ENCODE data around the gene P2RX6.
A peak's percentile ranks its signal among the peaks of the same experiment; 100 is the strongest.

P2RX6 gene

GRCh38 chr22:21012446-21013407 lies 2.2 kb upstream of the P2RX6 start:
- DNase-seq (ENCODE audit: low read depth) = no peak

GRCh38 chr22:21013657-21014201 lies 1.2 kb upstream of the P2RX6 start:
- no peak for DNase-seq (ENCODE audit: low read depth)

GRCh38 chr22:21014202-21014725 lies 701 bp upstream of the P2RX6 start:
- peak; percentile 80 for DNase-seq (ENCODE audit: low read depth)

- DNase-seq (ENCODE audit: low read depth) = no peak
Measured at GRCh38 chr22:21015466-21016006, 571 bp downstream of the P2RX6 start.

GRCh38 chr22:21016644-21017420 lies 1.9 kb downstream of the P2RX6 start:
- no peak for DNase-seq (ENCODE audit: low read depth)

- no peak for DNase-seq (ENCODE audit: low read depth)
Measured at GRCh38 chr22:21018314-21018713, 3.3 kb downstream of the P2RX6 start.

GRCh38 chr22:21020802-21021429 lies 6.0 kb downstream of the P2RX6 start:
- DNase-seq (ENCODE audit: low read depth) = no peak

GRCh38 chr22:21022507-21022906 lies 7.5 kb downstream of the P2RX6 start:
- DNase-seq (ENCODE audit: low read depth) = no peak

- DNase-seq (ENCODE audit: low read depth) = no peak
Measured at GRCh38 chr22:21022955-21023614, 8.1 kb downstream of the P2RX6 start.

GRCh38 chr22:21025266-21025665 lies 10.3 kb downstream of the P2RX6 start:
- no peak for DNase-seq (ENCODE audit: low read depth)

- no peak for DNase-seq (ENCODE audit: low read depth)
Measured at GRCh38 chr22:21025763-21026755, 11.1 kb downstream of the P2RX6 start.

- DNase-seq (ENCODE audit: low read depth) = no peak
Measured at GRCh38 chr22:21026783-21027692, 12.1 kb downstream of the P2RX6 start.

- DNase-seq (ENCODE audit: low read depth) = no peak
Measured at GRCh38 chr22:21028277-21029251, 13.6 kb downstream of the P2RX6 start.

- DNase-seq (ENCODE audit: low read depth) = no peak
Measured at GRCh38 chr22:21029486-21030025, 14.6 kb downstream of the P2RX6 start.

GRCh38 chr22:21030032-21030431 lies 15.1 kb downstream of the P2RX6 start:
- no peak for DNase-seq (ENCODE audit: low read depth)

- no peak for DNase-seq (ENCODE audit: low read depth)
Measured at GRCh38 chr22:21030621-21031544, 15.9 kb downstream of the P2RX6 start.

Measured in activated T-helper 9 cell treated with anti-CD3 and anti-CD28 coated beads, Interleukin-2, amount 50 U/mL, for 16 hours (primary cell).